Coronary artery (tissue), 2 donors: ENCODE results near the gene STYK1.
"Not testable (repeated sequence)": the region's sequence is repeated elsewhere in the genome, so short reads cannot be mapped to it uniquely, and the experiment has no call there.

Experiments
- DNase-seq: peaks from one replicate; pipeline ENCODE4 v3.0.0-alpha.2; 2017; ENCODE audit warnings: low spot score
- H3K27ac ChIP-seq, 2 donors: fragments of 200-600 bp; sonication (generic); one replicate each; pipeline ENCODE4 v1.5.1; 2016 to 2019
- H3K4me3 ChIP-seq: fragments of 200-600 bp; sonication (generic); 2 replicates; pipeline ENCODE4 v1.5.1; 2016; ENCODE audit warnings: mild to moderate bottlenecking, moderate library complexity
- CTCF ChIP-seq: fragments of 200-600 bp; sonication (generic); IDR thresholded peaks from one replicate; pipeline ENCODE4 v1.5.1; 2019; ENCODE audit warnings: antibody characterized with exemption

Gene STYK1

GRCh38 chr12:10663869-10664268 lies 10.0 kb downstream of the STYK1 start:
- no peak for DNase-seq
- H3K4me3 ChIP-seq = no peak overlapping the region
- H3K27ac ChIP-seq = no peak overlapping the region
- no peak for TF ChIP-seq CTCF

GRCh38 chr12:10661338-10661737 lies 12.5 kb downstream of the STYK1 start:
- no peak for DNase-seq
- H3K27ac ChIP-seq = no peak overlapping the region
- H3K4me3 ChIP-seq = no peak overlapping the region
- no peak for TF ChIP-seq CTCF

GRCh38 chr12:10654003-10654402 lies 19.8 kb downstream of the STYK1 start:
- Histone ChIP-seq H3K27ac (no peak overlapping the region), H3K4me3 (no peak overlapping the region)
- DNase-seq = no peak
- no peak for TF ChIP-seq CTCF

DNA sequence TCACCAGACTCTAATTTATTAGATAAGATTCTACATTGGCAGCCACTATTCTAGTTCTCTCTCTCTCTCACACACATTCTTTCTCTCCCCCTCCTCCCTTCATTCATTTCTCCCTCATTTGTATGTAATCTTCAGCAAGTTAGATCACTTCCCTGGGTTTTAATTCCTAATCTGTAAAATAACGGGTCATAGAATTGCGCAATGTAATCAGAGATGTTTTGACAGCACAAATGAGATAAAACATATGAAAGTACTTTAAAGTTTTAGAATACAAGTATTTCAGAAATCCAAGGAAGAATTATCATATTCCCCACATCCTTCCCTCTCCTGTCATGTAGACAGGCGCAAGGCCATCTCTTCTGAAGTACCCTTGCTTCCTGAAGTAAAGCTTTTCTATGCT lies 21.7 kb downstream of the STYK1 start:
- Histone ChIP-seq H3K4me3 (no peak overlapping the region), H3K27ac (no peak overlapping the region)
- no peak for TF ChIP-seq CTCF
- no peak for DNase-seq

GRCh38 chr12:10646576-10646975 lies 27.3 kb downstream of the STYK1 start:
- not testable (repeated sequence) for H3K27ac ChIP-seq, DNase-seq, H3K4me3 ChIP-seq

DNA sequence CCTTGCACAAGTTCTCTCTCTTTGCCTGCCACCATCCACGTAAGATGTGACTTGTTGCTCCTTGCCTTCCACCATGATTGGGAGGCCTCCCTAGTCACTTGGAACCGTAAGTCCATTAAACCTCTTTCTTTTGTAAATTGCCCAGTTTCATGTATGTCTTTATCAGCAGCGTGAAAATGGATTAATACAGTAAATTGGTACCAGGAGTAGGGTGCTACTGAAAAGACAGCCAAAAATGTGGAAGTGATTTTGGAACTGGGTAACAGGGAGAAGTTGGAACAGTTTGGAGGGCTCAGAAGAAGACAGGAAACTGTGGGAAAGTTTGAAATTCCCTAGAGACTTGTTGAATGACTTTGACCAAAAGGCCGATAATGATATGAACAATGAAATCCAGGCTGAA lies 27.9 kb downstream of the STYK1 start:
- Histone ChIP-seq H3K27ac (no peak overlapping the region), H3K4me3 (no peak overlapping the region)
- no peak for DNase-seq
- TF ChIP-seq CTCF = no peak

DNA sequence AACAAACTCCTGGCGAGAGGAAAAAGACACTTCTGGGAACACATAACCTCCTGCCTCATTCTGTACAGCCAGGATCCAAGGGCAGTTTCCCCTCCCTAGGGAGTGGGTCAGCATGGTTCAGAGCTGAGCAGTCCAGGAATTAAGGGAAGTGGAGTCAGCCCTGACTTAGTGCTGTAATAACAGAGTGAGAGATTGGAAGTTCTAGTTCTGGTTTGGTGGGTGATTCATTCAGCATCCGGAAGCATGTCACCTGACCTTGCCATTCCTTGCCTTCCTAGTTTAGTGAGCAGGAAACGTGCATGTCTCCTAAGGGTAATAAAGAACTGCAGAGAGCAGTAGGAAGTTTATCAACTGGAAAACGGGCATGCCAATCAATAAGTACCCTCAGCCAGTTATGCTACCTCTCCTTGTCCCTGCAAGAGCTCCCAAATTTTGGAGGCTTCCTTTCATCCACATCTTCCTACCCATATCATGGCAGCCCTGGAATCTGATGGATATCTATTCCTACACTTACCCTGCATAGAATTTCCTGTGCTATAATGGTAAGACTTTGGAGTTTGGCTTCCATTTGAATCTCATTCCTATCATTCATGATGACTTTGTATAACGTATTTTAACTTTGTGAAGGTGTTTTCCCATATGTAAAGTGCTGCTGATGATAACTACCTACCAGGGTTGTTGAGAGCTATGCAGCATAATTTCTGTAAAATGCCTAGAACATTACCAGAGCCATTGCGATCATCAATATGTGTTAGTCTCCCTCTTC lies 31.9 kb downstream of the STYK1 start:
- no peak overlapping the region for H3K4me3 ChIP-seq
- DNase-seq = no peak
- no peak overlapping the region for H3K27ac ChIP-seq
- TF ChIP-seq CTCF = no peak

GRCh38 chr12:10638728-10639127 lies 35.1 kb downstream of the STYK1 start:
- Histone ChIP-seq H3K4me3 (no peak overlapping the region), H3K27ac (no peak overlapping the region)
- no peak for DNase-seq
- TF ChIP-seq CTCF = no peak
